OCI-LY7 (cell line): Measurements from ENCODE around the gene ZNF470. TPM values are rescaled to one million over a fixed set of nuclear protein-coding genes. Genes with fewer than 3 reads are reported as not detected.

ENCODE experiments used
- BruUV-seq: library from RNA; stranded (reverse); fragments of 400-500 nt; replicated peaks from 2 replicates; lab custom pipeline; 2021; lab: Mats Ljungman, UMichigan
- CTCF ChIA-PET: fragments of 300-600 bp; sonication (Branson Sonifier 250); formaldehyde crosslinking; loops from one replicate; lab custom pipeline; 2022; ENCODE audit warnings: antibody characterized with exemption; ENCODE audit not compliant: unreplicated experiment; lab: Charles Lee
- POLR2A ChIA-PET: fragments of 300-600 bp; sonication (Branson Sonifier 250); formaldehyde crosslinking; loops from one replicate; lab custom pipeline; 2022; ENCODE audit warnings: antibody characterized with exemption; lab: Charles Lee
- DNase-seq: peaks from one replicate; pipeline ENCODE4 v3.0.0-alpha.2; 2015; ENCODE audit warnings: low spot score
- H2AFZ ChIP-seq: fragments of 200-600 bp; sonication (generic), shearing (Covaris generic); 2 replicates; pipeline ENCODE4 v1.6.1; 2014; ENCODE audit warnings: mild to moderate bottlenecking, antibody characterized with exemption, low read length, moderate library complexity
- H3K27ac ChIP-seq: fragments of 200-600 bp; sonication (generic); 2 replicates; pipeline ENCODE4 v1.5.1; 2014; ENCODE audit warnings: mixed run types, low read depth, mild to moderate bottlenecking, moderate library complexity, low read length, inconsistent platforms; ENCODE audit not compliant: poor library complexity, severe bottlenecking
- H3K36me3 ChIP-seq: fragments of 200-600 bp; sonication (generic); 2 replicates; pipeline ENCODE4 v1.6.1; 2014; ENCODE audit warnings: mild to moderate bottlenecking, antibody characterized with exemption, low read length, moderate library complexity, mixed read lengths; ENCODE audit not compliant: insufficient read depth
- H3K4me1 ChIP-seq: fragments of 200-600 bp; sonication (generic); 2 replicates; pipeline ENCODE4 v1.5.1; 2014; ENCODE audit warnings: mild to moderate bottlenecking, low read length; ENCODE audit not compliant: insufficient read depth, poor library complexity, severe bottlenecking
- H3K4me2 ChIP-seq: fragments of 200-600 bp; sonication (generic); 2 replicates; pipeline ENCODE4 v1.6.1; 2014; ENCODE audit warnings: mild to moderate bottlenecking, low read length
- H3K4me3 ChIP-seq: fragments of 200-600 bp; sonication (generic); 2 replicates; pipeline ENCODE4 v1.5.1; 2014; ENCODE audit warnings: mild to moderate bottlenecking, low read depth, low read length; ENCODE audit not compliant: poor library complexity, severe bottlenecking
- H3K79me2 ChIP-seq: fragments of 200-600 bp; sonication (generic); 2 replicates; pipeline ENCODE4 v1.6.1; 2016; ENCODE audit warnings: low read depth, mild to moderate bottlenecking, low read length, moderate library complexity, mixed read lengths; ENCODE audit not compliant: insufficient read depth
- H3K9me2 ChIP-seq: fragments of 200-600 bp; sonication (generic); 2 replicates; pipeline ENCODE4 v1.6.1; 2016; ENCODE audit warnings: mild to moderate bottlenecking, low read length, mixed read lengths; ENCODE audit not compliant: insufficient read depth
- H3K9me3 ChIP-seq: fragments of 200-600 bp; sonication (generic); 2 replicates; pipeline ENCODE4 v1.6.1; 2014; ENCODE audit warnings: mild to moderate bottlenecking, mixed run types, low read length, mixed read lengths
- H4K20me1 ChIP-seq: fragments of 200-600 bp; sonication (generic); 2 replicates; pipeline ENCODE4 v1.6.1; 2014; ENCODE audit warnings: mild to moderate bottlenecking, antibody characterized with exemption, low read length, moderate library complexity, mixed read lengths; ENCODE audit not compliant: insufficient read depth
- CTCF ChIP-seq: fragments of 200-600 bp; sonication (generic); conservative IDR thresholded peaks from 2 replicates; pipeline ENCODE4 v1.5.1; 2014; ENCODE audit warnings: mild to moderate bottlenecking, antibody characterized with exemption, low read length, moderate library complexity, mixed read lengths
- EZH2phosphoT487 ChIP-seq: fragments of 200-600 bp; sonication (generic); IDR thresholded peaks from 2 replicates; pipeline ENCODE4 v1.6.1; 2018; ENCODE audit warnings: low read depth, borderline replicate concordance, mild to moderate bottlenecking, mixed run types, antibody characterized with exemption, low read length, moderate library complexity, mixed read lengths
- intact Hi-C: fragments of 100-400 bp; cut with micrococcal nuclease; formaldehyde crosslinking; loops from one replicate; pipeline ENCODE4 v1.10.0; 2022; ENCODE audit not compliant: unreplicated experiment
- total RNA-seq, 2 experiments: library from RNA; depleted of rRNA in 1 of 2; stranded (reverse); fragments of >200 nt in 1 of 2; shearing (Covaris generic) in 1 of 2; gene quantifications; 2 replicates each; pipeline ENCODE4 v1.2.3, GENCODE V29; 2014 to 2022

The ZNF470 gene
- total RNA-seq, 2 experiments from 2014 or later: 1.1 to 1.2 TPM

- Histone ChIP-seq H3K9me2 (no peaks in the 10 kb centered on the region), H2AFZ (no peak overlapping the region), H3K4me1 (no peaks in the 10 kb centered on the region), H3K27ac (no peak overlapping the region), H3K9me3 (no peaks in the 10 kb centered on the region), H3K4me2 (no peak overlapping the region), H4K20me1 (no peaks in the 10 kb centered on the region), H3K79me2 (no peaks in the 10 kb centered on the region), H3K36me3 (no peaks in the 10 kb centered on the region), H3K4me3 (no peak overlapping the region)
- POLR2A ChIA-PET: no interaction called here
- no peak for DNase-seq
- TF ChIP-seq EZH2phosphoT487: no peak
- intact Hi-C loops: no loop called here
- CTCF ChIA-PET: no interaction called here
- BruUV-seq: no TSS peak
These were observed 29.8 kb upstream of the ZNF470 start for GRCh38 chr19:56537442-56537841.

GRCh38 chr19:56538254-56538760, 29.0 kb upstream of the ZNF470 start:
- Histone ChIP-seq H3K9me3 (no peaks in the 10 kb centered on the region), H3K9me2 (no peaks in the 10 kb centered on the region), H4K20me1 (no peaks in the 10 kb centered on the region), H3K4me2 (no peak overlapping the region), H2AFZ (no peak overlapping the region), H3K79me2 (no peaks in the 10 kb centered on the region), H3K27ac (no peak overlapping the region), H3K4me1 (no peaks in the 10 kb centered on the region), H3K4me3 (no peak overlapping the region), H3K36me3 (no peaks in the 10 kb centered on the region)
- CTCF ChIA-PET: no interaction called here
- TF ChIP-seq CTCF (no peak), EZH2phosphoT487 (no peak)
- intact Hi-C loops: no loop called here
- BruUV-seq: no TSS peak
- no peak for DNase-seq
- POLR2A ChIA-PET: no interaction called here

DNA sequence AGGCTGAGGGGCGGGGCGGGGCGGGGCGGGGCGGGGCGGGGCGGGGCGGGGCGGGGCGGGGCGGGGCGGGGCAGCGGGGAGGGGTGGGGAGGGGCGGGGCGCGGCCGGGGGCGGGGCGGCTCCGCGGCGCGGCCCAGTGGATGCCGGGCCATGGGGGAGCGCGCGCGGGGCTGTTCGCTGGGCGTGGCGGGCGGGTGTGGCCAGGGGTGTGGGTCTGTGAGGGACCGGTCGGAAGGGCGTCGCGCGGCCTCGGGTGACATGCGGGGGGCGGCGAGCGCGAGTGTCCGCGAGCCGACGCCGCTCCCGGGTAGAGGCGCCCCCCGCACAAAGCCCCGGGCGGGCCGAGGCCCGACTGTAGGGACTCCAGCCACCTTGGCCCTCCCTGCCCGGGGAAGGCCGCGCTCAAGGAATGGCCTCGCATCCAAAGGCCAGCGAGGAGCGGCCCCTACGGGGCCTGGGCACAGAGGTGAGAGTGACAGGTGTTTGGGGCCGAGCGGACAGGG, 28.5 kb upstream of the ZNF470 start, which contains the start of gene ZFP28:
Gene ZFP28, plus strand, starts transcription at position 188 of the 503 bp plus-strand sequence. Its CDS starts 71 bp downstream, at position 259.
- Histone ChIP-seq H3K9me2 (no peaks in the 10 kb centered on the region), H3K9me3 (peaks cover 5% of the 10 kb centered on the region; the same call in 1 of the 2 replicates), H3K36me3 (no peaks in the 10 kb centered on the region), H3K4me2 (no peak within 1 kb of the TSS), H3K4me3 (no peak within 1 kb of the TSS), H4K20me1 (no peaks in the 10 kb centered on the region), H3K79me2 (no peaks in the 10 kb centered on the region), H2AFZ (no peak within 1 kb of the TSS), H3K4me1 (no peaks in the 10 kb centered on the region), H3K27ac (no peak within 1 kb of the TSS)
- TF ChIP-seq CTCF: no peak
- no peak for TF ChIP-seq EZH2phosphoT487
- BruUV-seq: no TSS peak
- CTCF ChIA-PET: no interaction called here
- no peak for DNase-seq
- intact Hi-C loops: no loop called here
- POLR2A ChIA-PET: no interaction called here
